Measurements from ENCODE around the gene ADAMTS12.
"Not testable (repeated sequence)": the region's sequence is repeated elsewhere in the genome, so short reads cannot be mapped to it uniquely, and the experiment has no call there.

ADAMTS12 gene

GRCh38 chr5:33576726-33577590 is 314.8 kb downstream of the ADAMTS12 start:
- no peak for DNase-seq

GRCh38 chr5:33565324-33565723 is 326.5 kb downstream of the ADAMTS12 start:
- no peak for DNase-seq

DNA sequence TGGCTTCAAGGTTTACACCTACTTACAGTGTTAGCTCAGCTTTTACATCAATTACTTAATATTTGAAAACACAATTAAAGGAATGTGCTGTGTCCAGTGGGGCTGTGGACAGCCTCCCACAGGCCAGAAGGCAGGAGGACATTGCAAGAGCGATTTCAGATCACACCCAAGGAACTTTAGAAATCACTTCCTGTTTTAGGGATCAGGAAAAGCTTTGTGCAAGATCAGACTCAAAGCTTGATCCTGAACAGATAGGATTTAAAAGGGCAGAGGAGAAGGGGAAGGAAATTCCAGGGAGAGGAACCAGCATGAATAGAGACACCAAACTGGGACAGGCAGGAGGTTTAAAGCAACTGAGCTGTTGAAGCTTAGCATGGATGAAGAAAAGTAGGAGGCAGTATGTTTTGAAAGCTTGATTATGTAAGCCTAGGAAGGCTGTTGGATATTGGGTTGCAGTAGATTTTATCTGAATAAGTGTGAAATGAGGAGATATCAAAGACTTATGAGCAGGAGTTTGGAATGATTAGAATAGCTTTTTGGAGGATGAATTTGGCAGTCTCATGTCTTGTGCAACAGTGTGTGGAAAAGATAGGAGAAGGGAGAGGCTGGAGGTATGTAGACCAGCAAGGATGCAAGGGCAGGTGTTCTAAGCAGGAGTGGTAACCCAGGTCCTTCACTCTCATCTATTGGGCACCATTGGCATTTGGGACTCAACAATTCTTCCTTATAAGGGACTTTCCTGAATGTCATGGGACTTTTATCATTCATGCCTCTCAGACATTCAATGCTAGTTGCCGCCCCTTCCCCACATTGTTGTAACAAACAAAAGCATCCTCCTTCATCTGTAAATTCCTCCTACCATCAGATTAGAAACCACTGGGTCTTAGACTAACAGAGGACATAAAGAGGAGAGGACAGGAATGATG is 327.5 kb downstream of the ADAMTS12 start:
- DNase-seq, result no peak

GRCh38 chr5:33563530-33563929 is 328.3 kb downstream of the ADAMTS12 start:
- DNase-seq, result no peak

GRCh38 chr5:33558489-33558888 is 333.3 kb downstream of the ADAMTS12 start:
- DNase-seq, result no peak

- no peak for DNase-seq
Measured at GRCh38 chr5:33557605-33558004, 334.2 kb downstream of the ADAMTS12 start.

GRCh38 chr5:33556330-33557328 is 335.2 kb downstream of the ADAMTS12 start:
- DNase-seq, result no peak

- DNase-seq, result no peak
Measured at GRCh38 chr5:33549982-33550567, 341.7 kb downstream of the ADAMTS12 start.

DNA sequence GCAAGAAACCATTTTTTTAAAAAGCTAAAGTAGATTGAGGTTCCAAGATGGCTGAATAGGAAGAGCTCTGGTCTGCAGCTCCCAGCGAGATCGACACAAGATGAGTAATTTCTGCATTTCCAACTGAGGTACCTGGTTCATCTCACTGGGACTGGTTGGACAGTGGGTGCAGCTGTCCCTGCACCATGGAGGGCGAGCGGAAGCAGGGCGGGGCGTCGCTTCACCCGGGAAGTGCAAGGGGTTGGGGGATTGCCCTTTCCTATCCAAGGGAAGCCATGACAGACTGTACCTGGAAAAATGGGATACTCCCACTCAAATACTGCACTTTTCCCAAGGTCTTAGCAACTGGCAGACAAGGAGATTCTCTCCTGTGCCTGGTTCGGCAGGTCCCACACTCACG is 352.0 kb downstream of the ADAMTS12 start:
- not testable (repeated sequence) for DNase-seq

- no peak for DNase-seq
Measured at GRCh38 chr5:33539212-33539611, 352.6 kb downstream of the ADAMTS12 start.

GRCh38 chr5:33538201-33538600 is 353.6 kb downstream of the ADAMTS12 start:
- no peak for DNase-seq

- DNase-seq, result no peak
Measured at GRCh38 chr5:33537240-33537639, 354.6 kb downstream of the ADAMTS12 start.

DNA sequence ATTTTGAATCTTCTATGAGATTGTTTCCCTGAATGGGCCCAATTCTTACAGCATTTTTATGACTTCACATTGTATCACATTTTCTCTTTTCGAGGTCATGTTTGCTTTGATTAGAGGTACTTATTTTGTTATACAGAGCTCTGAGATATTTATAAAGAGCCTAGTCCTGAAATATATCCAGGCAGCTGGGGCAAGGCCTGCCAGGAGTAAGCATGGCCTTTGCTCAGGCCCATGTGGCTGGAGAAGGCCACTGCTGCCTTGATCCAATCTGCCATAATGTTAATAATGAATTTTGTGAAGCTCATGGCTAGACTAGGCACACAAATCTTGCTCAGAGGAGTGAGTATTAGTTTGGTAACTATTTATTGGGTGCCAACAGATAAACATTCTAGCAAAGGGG is 355.0 kb downstream of the ADAMTS12 start:
- no peak for DNase-seq

DNA sequence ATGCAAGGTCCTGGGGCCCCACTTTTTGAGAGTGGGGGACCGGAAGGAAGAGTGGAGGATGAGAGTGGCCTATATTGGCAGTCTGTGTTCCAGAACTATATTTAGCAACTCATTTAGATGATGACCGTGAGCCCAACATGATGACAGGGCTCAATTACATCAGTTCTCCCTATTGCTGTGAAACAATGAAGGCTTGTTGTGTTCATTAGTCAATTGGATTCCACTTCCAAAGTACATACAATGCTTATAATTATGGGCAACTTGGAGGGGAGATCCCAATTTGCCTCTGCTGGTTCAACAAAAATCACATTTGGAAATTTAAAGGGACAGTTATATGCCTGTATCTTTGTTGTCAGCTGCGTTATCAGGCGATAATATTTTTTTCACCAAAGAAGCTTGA is 360.0 kb downstream of the ADAMTS12 start:
- DNase-seq, result no peak

GRCh38 chr5:33531037-33531298 is 360.8 kb downstream of the ADAMTS12 start:
- DNase-seq, result no peak

DNA sequence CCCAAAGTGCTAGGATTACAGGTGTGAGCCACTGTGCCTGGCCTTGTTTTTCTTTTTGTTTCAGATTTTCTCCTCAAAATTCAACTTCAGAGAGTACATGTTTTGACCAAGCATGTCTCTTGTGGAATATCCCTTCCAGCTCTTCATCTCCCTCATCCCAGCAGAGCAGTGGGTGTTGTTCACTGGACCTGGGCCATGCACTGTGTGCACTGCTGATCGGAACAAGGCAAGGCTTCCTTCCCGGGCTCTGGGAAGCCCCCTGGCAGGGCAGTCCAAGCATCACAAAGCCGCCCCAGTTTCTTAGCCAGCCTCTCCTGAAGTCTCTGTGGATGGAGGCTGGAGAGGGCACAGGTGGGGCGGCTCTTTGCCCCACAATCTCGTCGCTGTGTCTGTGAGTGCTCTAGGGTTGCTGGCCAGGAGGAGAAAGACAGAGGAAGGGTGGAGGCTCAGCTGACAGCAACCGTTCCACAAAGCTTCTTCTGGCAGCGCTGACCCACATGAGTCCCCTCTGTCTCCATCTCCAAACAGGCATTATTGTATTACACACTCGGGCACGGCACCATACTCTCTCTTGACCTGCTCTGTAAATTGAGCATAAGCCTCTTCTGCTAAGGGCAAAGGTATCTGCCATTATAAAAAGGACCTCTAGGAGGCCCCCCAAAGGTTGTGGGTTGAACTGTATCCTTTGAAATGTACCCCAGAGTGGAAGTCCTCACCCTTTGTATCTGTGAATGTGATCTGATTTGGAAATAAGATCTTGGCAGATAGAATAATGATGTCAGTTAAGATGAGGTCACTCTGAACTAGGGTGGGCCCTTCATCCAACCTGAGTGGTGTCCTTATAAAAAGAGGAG is 361.4 kb downstream of the ADAMTS12 start:
- no peak for DNase-seq

DNA sequence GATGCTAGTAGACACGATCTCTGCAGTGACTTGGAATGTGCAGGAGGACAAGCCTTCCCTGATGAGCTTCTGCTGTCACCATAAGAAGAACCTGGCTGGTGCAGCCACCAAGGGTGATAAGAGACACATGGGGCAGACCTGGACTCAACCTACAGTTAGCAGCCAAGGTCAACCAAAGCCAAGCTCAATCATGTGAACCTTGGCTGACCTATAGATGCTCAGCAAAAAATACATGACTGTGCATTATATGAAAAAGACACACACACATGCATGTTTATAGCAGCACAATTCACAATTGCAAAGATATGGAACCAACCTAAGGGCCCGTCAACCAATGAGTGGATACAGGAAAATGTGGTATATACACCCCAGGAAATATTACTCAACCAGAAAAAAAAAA is 364.1 kb downstream of the ADAMTS12 start:
- no peak for DNase-seq

DNA sequence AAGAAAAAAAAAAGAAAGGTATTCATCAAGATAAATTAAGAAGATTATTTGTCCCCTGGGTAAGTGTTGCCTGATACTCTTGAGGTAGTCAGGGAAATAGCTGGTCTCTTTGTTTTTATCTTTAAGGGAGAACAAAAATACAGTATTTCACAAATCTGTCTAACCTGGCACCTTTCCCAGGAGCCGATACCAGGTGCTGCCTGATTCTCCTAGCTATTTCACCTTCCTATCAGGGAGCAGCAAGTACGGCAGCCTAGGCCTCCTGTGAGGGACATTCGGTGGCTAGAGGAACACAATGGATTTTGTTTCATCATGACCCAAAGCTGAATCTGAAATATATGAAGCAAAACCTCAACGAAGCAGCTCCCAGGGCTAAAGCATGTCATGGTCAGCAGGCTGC is 365.0 kb downstream of the ADAMTS12 start:
- DNase-seq, result no peak

DNA sequence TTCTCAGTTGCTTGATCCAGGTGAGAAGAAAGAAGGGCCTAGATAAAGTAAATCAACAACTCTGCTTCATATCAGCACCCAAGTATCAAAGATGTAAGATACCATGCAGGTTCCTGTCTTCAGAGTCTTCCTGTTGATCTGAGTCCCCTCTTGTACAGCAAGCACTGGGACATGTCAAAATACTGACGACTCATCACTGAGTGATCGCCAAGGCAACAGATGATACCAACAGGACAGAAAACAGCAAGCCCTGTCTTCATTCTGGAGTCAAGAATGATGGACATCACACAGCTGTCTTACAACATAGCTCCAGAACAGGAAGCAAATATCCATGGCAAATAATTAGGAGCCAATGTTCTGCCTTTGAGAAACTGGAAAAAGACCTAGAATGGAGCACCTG is 367.3 kb downstream of the ADAMTS12 start:
- DNase-seq, result no peak

DNA sequence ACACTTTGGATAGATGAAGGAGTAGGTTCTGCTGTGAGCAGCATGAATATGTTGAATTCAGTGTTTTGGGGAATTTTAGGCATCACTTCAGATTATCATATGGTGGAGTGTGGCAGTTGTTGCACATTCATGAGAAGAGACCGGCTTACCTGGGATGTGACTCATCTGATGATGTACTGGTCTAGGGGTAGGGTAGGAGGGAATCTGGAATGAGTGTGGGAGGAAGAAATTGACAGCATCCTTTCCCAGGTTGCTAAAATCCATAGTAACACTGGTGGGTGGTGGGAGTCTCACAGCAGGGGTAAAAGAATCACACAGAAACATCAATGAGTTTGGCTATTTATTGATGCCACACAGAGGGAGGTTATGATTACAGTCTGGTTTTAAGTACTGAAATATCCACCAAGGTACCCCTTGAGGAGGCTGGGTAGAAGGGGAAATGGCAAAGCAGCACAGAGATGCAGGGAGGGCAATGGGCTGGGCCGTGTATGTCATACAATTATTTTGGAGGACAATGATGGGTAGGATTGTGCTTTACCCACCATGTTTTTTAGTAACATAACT is 368.5 kb downstream of the ADAMTS12 start:
- DNase-seq, result no peak

- DNase-seq, result no peak
Measured at GRCh38 chr5:33516421-33516820, 375.4 kb downstream of the ADAMTS12 start.

All from NCI-H1048 (cell line).